Measurements from ENCODE around the gene PTDSS2.
"Not testable (repeated sequence)": the region's sequence is repeated elsewhere in the genome, so short reads cannot be mapped to it uniquely, and the experiment has no call there.

Gene PTDSS2

GRCh38 chr11:434496-434895 is 15.6 kb upstream of the PTDSS2 start:
- no peak overlapping the region for H3K4me3 ChIP-seq (ENCODE audit: low read depth, low read length)
- no peak for TF ChIP-seq CTCF (IDR thresholded peaks at IDR 0.05; ENCODE audit: insufficient read depth, low read depth, low read length, missing control alignments)
- no peak for DNase-seq (ENCODE audit: low read depth)

GRCh38 chr11:434999-435740 is 14.9 kb upstream of the PTDSS2 start:
- DNase-seq (ENCODE audit: low read depth); H3K4me3 ChIP-seq (ENCODE audit: low read depth, low read length): not testable (repeated sequence)

- no peak for TF ChIP-seq CTCF (IDR thresholded peaks at IDR 0.05; ENCODE audit: insufficient read depth, low read depth, low read length, missing control alignments)
- no peak overlapping the region for H3K4me3 ChIP-seq (ENCODE audit: low read depth, low read length)
- DNase-seq (ENCODE audit: low read depth): no peak
Observed at GRCh38 chr11:437228-437870, 12.7 kb upstream of the PTDSS2 start.

- DNase-seq (ENCODE audit: low read depth): no peak
- no peak overlapping the region for H3K4me3 ChIP-seq (ENCODE audit: low read depth, low read length)
- no peak for TF ChIP-seq CTCF (IDR thresholded peaks at IDR 0.05; ENCODE audit: insufficient read depth, low read depth, low read length, missing control alignments)
Observed at GRCh38 chr11:438101-438844, 11.8 kb upstream of the PTDSS2 start.

- no peak for TF ChIP-seq CTCF (IDR thresholded peaks at IDR 0.05; ENCODE audit: insufficient read depth, low read depth, low read length, missing control alignments)
- no peak overlapping the region for H3K4me3 ChIP-seq (ENCODE audit: low read depth, low read length)
- DNase-seq (ENCODE audit: low read depth): no peak
Observed at GRCh38 chr11:439315-440064, 10.6 kb upstream of the PTDSS2 start.

GRCh38 chr11:440065-441042 is 9.7 kb upstream of the PTDSS2 start:
- H3K4me3 ChIP-seq (ENCODE audit: low read depth, low read length): peak overlapping the region; percentile 79
- TF ChIP-seq CTCF (IDR thresholded peaks at IDR 0.05; ENCODE audit: insufficient read depth, low read depth, low read length, missing control alignments): peak; percentile 17
- DNase-seq (ENCODE audit: low read depth): peak; percentile 44
